ENCODE measurements around the gene PLAAT4. TPM values are rescaled to one million over a fixed set of nuclear protein-coding genes. Genes with fewer than 3 reads are reported as not detected.
A peak's percentile ranks its signal among the peaks of the same experiment; 100 is the strongest.
"Not testable (repeated sequence)": the region's sequence is repeated elsewhere in the genome, so short reads cannot be mapped to it uniquely, and the experiment has no call there.

The PLAAT4 gene
- total and polyA plus RNA-seq, 12 donors: 3.3 to 565 (median 9.0) TPM

DNA sequence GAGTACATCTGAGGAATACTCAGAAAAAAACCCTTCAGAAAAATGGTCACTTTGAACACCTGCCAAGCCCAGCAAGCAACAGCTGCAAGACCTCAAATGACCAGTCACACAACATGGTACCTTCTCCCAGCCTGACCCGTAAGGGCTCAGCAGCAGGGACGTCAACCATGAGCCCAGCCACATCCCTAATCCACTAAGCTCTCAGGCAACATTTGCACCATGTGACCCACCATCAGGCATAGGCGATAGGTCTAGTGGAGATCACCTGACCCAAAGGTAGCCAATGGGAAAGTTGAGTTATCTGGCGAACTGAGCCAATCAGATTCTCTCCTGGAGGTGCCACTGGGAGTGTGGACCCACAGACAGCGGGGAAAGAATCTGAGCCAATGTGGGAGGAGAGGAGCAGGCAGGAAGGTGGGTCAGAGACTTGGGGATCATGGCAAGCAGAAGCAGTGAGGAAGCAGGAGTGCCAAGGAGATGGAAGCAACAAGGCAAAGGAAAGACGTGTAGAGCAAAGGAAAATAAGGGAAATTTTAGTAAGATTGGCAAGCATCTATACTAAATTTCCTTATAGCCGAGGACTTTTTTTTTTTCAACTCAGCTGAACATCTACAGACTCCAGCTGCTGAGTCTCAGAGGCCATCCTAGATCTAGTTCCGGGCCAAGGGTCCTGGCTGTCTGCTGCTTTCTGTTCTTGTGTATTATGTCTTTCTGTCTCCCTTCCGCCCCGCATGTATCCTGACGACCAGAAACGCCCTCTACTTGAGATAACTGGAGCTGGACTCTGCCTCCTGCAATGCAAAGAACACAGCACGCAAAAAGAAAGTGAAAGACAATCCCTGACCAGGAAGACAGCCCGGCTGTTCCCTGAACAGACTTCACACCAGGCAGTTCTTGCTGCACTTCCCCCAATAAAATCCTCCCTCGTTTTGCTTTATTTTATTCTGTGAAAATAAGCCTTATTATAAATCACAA, 37.6 kb downstream of the PLAAT4 start:
- Histone ChIP-seq H3K36me3 (peaks cover 0 to 14% (median 0%) of the 10 kb centered on the region in 9 donors), H3K27ac (peak overlapping the region; percentile 28 to 84 (median 70)), H3K4me1 (peaks cover 5 to 27% (median 20%) of the 10 kb centered on the region in 9 donors), H3K4me3 (peak overlapping the region in 8 of 10 donors; percentile 2 to 41 (median 32)), H3K27me3 (no peaks in the 10 kb centered on the region), H3K9me3 (peaks cover 0 to 4% (median 0%) of the 10 kb centered on the region in 11 donors)
- ATAC-seq (peak; percentile 71 to 93 (median 85)), DNase-seq (peak in 1 of 2 donors; percentile 69)
- 34 to 36% methylated on average over 15 of the region's 15 CpGs for WGBS, 2 donors
- intact Hi-C loops (cut with DNase I): loop anchor here in 2 of 10 donors (5.0 kb wide), 2 partner anchors 33 to 38 kb away; partner anchors contain the start of gene PLAAT3 (in 1 of the 2)
- TF ChIP-seq CTCF (IDR thresholded peaks at IDR 0.05): peak in 5 of 9 donors; percentile 9 to 43 (median 24)

GRCh38 chr11:63574856-63575602, 38.4 kb downstream of the PLAAT4 start:
- intact Hi-C loops (cut with DNase I): loop anchor here in 3 of 10 donors (5.0 kb wide), 3 partner anchors 32 to 38 kb away; partner anchors contain the start of genes PLAAT3 (in 2 of the 3) and PLAAT4 (in 1 of the 3)
- peak in 1 of 2 donors; percentile 31 for DNase-seq
- Histone ChIP-seq H3K4me1 (peaks cover 5 to 27% (median 20%) of the 10 kb centered on the region in 9 donors), H3K36me3 (peaks cover 0 to 19% (median 2%) of the 10 kb centered on the region in 9 donors), H3K27ac (peak overlapping the region; percentile 28 to 84 (median 70)), H3K4me3 (peak overlapping the region in 8 of 10 donors; percentile 2 to 41 (median 32)), H3K9me3 (peaks cover 0 to 11% (median 0%) of the 10 kb centered on the region in 11 donors), H3K27me3 (no peaks in the 10 kb centered on the region)
- peak; percentile 59 to 96 (median 81) for ATAC-seq
- no peak for TF ChIP-seq CTCF (IDR thresholded peaks at IDR 0.05)
- WGBS, 2 donors: 33 to 36% methylated on average over 10 of the region's 10 CpGs

GRCh38 chr11:63578882-63579281, 42.3 kb downstream of the PLAAT4 start:
- Histone ChIP-seq H3K9me3 (peaks cover 0 to 33% (median 11%) of the 10 kb centered on the region in 11 donors), H3K4me1 (peaks cover 5 to 26% (median 16%) of the 10 kb centered on the region in 9 donors), H3K36me3 (peaks cover 0 to 57% (median 33%) of the 10 kb centered on the region in 9 donors)
- 94 to 96% methylated on average over 2 of the region's 3 CpGs for WGBS, 2 donors
- DNase-seq, H3K27me3 ChIP-seq, H3K4me3 ChIP-seq, ATAC-seq, H3K27ac ChIP-seq: not testable (repeated sequence)
- intact Hi-C loops (cut with DNase I): loop anchor here in 1 of 10 donors (5.0 kb wide), 2 partner anchors 33 to 42 kb away; partner anchors contain the start of genes PLAAT3 and PLAAT4

DNA sequence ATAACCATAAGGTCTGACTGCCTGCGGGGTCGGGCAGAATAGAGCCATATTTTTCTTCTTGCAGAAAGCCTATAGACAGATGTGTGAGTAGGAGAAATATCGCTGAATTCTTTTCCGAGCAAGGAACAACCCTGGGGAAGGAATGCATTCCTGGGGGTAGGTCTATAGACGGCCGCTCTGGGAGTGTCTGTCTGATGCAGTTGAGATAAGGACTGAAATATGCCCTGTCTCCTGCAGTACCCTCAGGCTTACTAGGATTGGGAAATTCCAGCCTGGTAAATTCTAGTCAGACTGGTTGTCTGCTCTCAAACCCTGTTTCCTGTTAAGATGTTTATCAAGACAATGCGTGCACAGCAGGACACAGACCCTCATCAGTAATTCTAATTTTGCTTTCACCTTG, 44.6 kb downstream of the PLAAT4 start:
- peaks cover 0 to 81% (median 40%) of the 10 kb centered on the region in 9 donors for H3K36me3 ChIP-seq
- peaks cover 0 to 33% (median 11%) of the 10 kb centered on the region in 11 donors for H3K9me3 ChIP-seq
- DNase-seq; H3K27me3 ChIP-seq; H3K4me3 ChIP-seq; H3K27ac ChIP-seq; ATAC-seq; intact Hi-C loops (cut with DNase I): not testable (repeated sequence)
- 87 to 88% methylated on average over 7 of the region's 7 CpGs for WGBS, 2 donors
- peaks cover 0 to 10% (median 0%) of the 10 kb centered on the region in 9 donors for H3K4me1 ChIP-seq

DNA sequence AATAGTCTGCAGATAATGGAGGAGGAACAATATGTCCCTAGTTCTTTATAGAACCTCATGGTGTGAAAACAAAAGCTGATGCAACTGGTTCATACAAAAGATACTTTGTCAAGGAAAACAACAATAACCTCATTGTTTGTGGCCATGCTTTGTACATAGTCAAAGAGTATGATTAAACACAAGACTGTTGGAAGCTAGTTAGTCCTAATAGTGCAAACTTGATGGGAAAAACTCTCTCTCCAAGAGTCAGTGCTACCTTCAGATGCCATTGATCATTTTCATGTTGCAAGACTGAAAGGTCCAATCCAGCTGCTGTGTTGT, 46.7 kb downstream of the PLAAT4 start:
- Histone ChIP-seq H3K9me3 (peaks cover 0 to 33% (median 11%) of the 10 kb centered on the region in 11 donors), H3K4me3 (no peak overlapping the region), H3K27ac (peak overlapping the region in 1 of 10 donors; percentile 24), H3K27me3 (no peaks in the 10 kb centered on the region), H3K4me1 (peaks cover 0 to 10% (median 0%) of the 10 kb centered on the region in 9 donors), H3K36me3 (peaks cover 0 to 89% (median 55%) of the 10 kb centered on the region in 9 donors)
- no peak for TF ChIP-seq CTCF (IDR thresholded peaks at IDR 0.05)
- DNase-seq (no peak), ATAC-seq (no peak)
- intact Hi-C loops (cut with DNase I): no loop called here
